Measurements from ENCODE around the gene OAS2. TPM values are rescaled to one million over a fixed set of nuclear protein-coding genes. Genes with fewer than 3 reads are reported as not detected.

The OAS2 gene
- total and polyA plus RNA-seq, 10 of the 15 experiments (the other 5 are each of a cell fraction or from before 2014, with no cell fraction given) = 32.4 to 290 (median 90.2) TPM

GRCh38 chr12:113055594-113056380 lies 77.5 kb downstream of the OAS2 start:
- WGBS (ENCODE audit: insufficient coverage, insufficient replicate concordance, low lambda C conversion rate, missing lambda C conversion rate) = 76% methylated on average over 13 of the region's 13 CpGs
- TF ChIP-seq RUNX3 (IDR thresholded peaks at IDR 0.05; ENCODE audit: low read length) (no peak), WRNIP1 (IDR thresholded peaks at IDR 0.05; ENCODE audit: borderline replicate concordance, low read depth, low read length) (no peak)
- no peak for ATAC-seq
- DNase-seq (ENCODE audit: low read depth, low spot score) = no peak
- no peak for FAIRE-seq
- H3K4me1 ChIP-seq (ENCODE audit: control insufficient read depth, insufficient read depth, low read length) = peaks cover 16% of the 10 kb centered on the region
- H3K79me2 ChIP-seq (ENCODE audit: control insufficient read depth, insufficient read depth, low read length) = peaks cover 5% of the 10 kb centered on the region
- no peak overlapping the region for H2AFZ ChIP-seq (ENCODE audit: control insufficient read depth, low read depth, low read length)
- peaks cover 1 to 5% of the 10 kb centered on the region in 2 experiments; a peak in 3 of 4 replicates for H3K27me3 ChIP-seq (replicated peaks in 1 of 2; ENCODE audit: control insufficient read depth in 2 of 2, insufficient read depth in 2 of 2, low read length in 1 of 2)
- H4K20me1 ChIP-seq (ENCODE audit: control insufficient read depth, insufficient read depth) = no peaks in the 10 kb centered on the region; the same call in 1 of the 2 replicates
- H3K27ac ChIP-seq (ENCODE audit: control insufficient read depth, insufficient read depth) = no peak overlapping the region
- ChIA-PET POLR2A (interaction anchor here (0.6 to 1.2 kb wide), 4 partner anchors 26 to 684 kb away, joined by 3 to 4 read pairs (median 4); no protein-coding TSS in a partner anchor), CTCF (interaction anchor here (0.7 to 3.4 kb wide), 4 partner anchors 34 to 119 kb away, joined by 3 to 18 read pairs (median 6); no protein-coding TSS in a partner anchor), SMC1A (ENCODE audit: uncharacterized antibody, unreplicated experiment) (interaction anchor here (1.5 to 17.0 kb wide), 3 partner anchors 13 to 39 kb away, joined by 3 to 416 read pairs (median 7); no protein-coding TSS in a partner anchor), RAD21 (ENCODE audit: unreplicated experiment) (interaction anchor here (0.7 to 0.8 kb wide), 3 partner anchors 36 to 43 kb away, joined by 3 read pairs; no protein-coding TSS in a partner anchor)
- H3K4me2 ChIP-seq (ENCODE audit: control insufficient read depth, insufficient read depth) = no peak overlapping the region
- intact Hi-C loops (cut with micrococcal nuclease; ENCODE audit: unreplicated experiment) (no loop called here), in situ Hi-C loops (cut with MboI) (no loop called here)
- no peak overlapping the region for H3K9ac ChIP-seq (ENCODE audit: control insufficient read depth, insufficient read depth, low read length)
- no peaks in the 10 kb centered on the region for H3K9me3 ChIP-seq (replicated peaks; ENCODE audit: control insufficient read depth, insufficient read depth, low read length)
- H3K36me3 ChIP-seq (ENCODE audit: control insufficient read depth in 2 of 2, insufficient read depth in 2 of 2, low read length in 1 of 2) = no peaks in the 10 kb centered on the region
- no TSS peak for BruUV-seq (replicated peaks)
- H3K4me3 ChIP-seq = peak overlapping the region; percentile 62; the same call in 1 of the 2 replicates

GRCh38 chr12:113056381-113056630 lies 78.0 kb downstream of the OAS2 start:
- in situ Hi-C loops (cut with MboI) (no loop called here), intact Hi-C loops (cut with micrococcal nuclease; ENCODE audit: unreplicated experiment) (no loop called here)
- no peak overlapping the region for H3K9ac ChIP-seq (ENCODE audit: control insufficient read depth, insufficient read depth, low read length)
- CTCF ChIA-PET = interaction anchor here (0.7 to 3.4 kb wide), 3 partner anchors 33 to 42 kb away, joined by 3 to 18 read pairs (median 8); no protein-coding TSS in a partner anchor
- ATAC-seq = no peak; the same call in 2 of the 3 replicates
- TF ChIP-seq CBFB (IDR thresholded peaks at IDR 0.05; ENCODE audit: low read depth) (no peak), CEBPB (IDR thresholded peaks at IDR 0.05; ENCODE audit: borderline replicate concordance in 1 of 2, low read depth in 2 of 2, low read length in 2 of 2) (no peak), IKZF2 (IDR thresholded peaks at IDR 0.05) (no peak), ZNF24 (IDR thresholded peaks at IDR 0.05) (peak; percentile 59; the same call in 1 of the 2 replicates), TARDBP (IDR thresholded peaks at IDR 0.05; ENCODE audit: borderline replicate concordance) (no peak)
- H3K9me3 ChIP-seq (replicated peaks; ENCODE audit: control insufficient read depth, insufficient read depth, low read length) = no peaks in the 10 kb centered on the region
- H4K20me1 ChIP-seq (ENCODE audit: control insufficient read depth, insufficient read depth) = peaks cover 3% of the 10 kb centered on the region
- H3K4me3 ChIP-seq = peak overlapping the region; percentile 62; the same call in 1 of the 2 replicates
- POLR2A ChIA-PET = interaction anchor here (1.1 to 1.2 kb wide), 2 partner anchors 26 to 34 kb away, joined by 3 to 4 read pairs; no protein-coding TSS in a partner anchor
- H3K27me3 ChIP-seq (replicated peaks in 1 of 2; ENCODE audit: control insufficient read depth in 2 of 2, insufficient read depth in 2 of 2, low read length in 1 of 2) = peaks cover 1 to 7% of the 10 kb centered on the region in 2 experiments; a peak in 3 of 4 replicates
- H3K79me2 ChIP-seq (ENCODE audit: control insufficient read depth, insufficient read depth, low read length) = peaks cover 7% of the 10 kb centered on the region
- 20% methylated on average over 4 of the region's 8 CpGs for WGBS (ENCODE audit: insufficient coverage, insufficient replicate concordance, low lambda C conversion rate, missing lambda C conversion rate)
- FAIRE-seq = no peak
- no peaks in the 10 kb centered on the region for H3K36me3 ChIP-seq (ENCODE audit: control insufficient read depth in 2 of 2, insufficient read depth in 2 of 2, low read length in 1 of 2)
- RAD21 ChIA-PET (ENCODE audit: unreplicated experiment) = interaction anchor here (0.7 to 0.8 kb wide), 2 partner anchors 37 to 43 kb away, joined by 3 read pairs; no protein-coding TSS in a partner anchor
- H2AFZ ChIP-seq (ENCODE audit: control insufficient read depth, low read depth, low read length) = no peak overlapping the region
- peak overlapping the region; percentile 2; the same call in 1 of the 2 replicates for H3K4me2 ChIP-seq (ENCODE audit: control insufficient read depth, insufficient read depth)
- SMC1A ChIA-PET (ENCODE audit: uncharacterized antibody, unreplicated experiment) = interaction anchor here (3.0 to 17.0 kb wide), 2 partner anchors 12 to 38 kb away, joined by 7 to 416 read pairs; no protein-coding TSS in a partner anchor
- DNase-seq (ENCODE audit: low read depth, low spot score) = no peak
- H3K4me1 ChIP-seq (ENCODE audit: control insufficient read depth, insufficient read depth, low read length) = peaks cover 11% of the 10 kb centered on the region
- H3K27ac ChIP-seq (ENCODE audit: control insufficient read depth, insufficient read depth) = no peak overlapping the region
- no TSS peak for BruUV-seq (replicated peaks)
